NCI-H187 (cell line): ENCODE measurements around the gene SETBP1.

Source experiments
- DNase-seq, 2 experiments: peaks; one replicate each; lab custom pipeline; 2025; lab: John Stamatoyannopoulos, UW

The SETBP1 gene

DNA sequence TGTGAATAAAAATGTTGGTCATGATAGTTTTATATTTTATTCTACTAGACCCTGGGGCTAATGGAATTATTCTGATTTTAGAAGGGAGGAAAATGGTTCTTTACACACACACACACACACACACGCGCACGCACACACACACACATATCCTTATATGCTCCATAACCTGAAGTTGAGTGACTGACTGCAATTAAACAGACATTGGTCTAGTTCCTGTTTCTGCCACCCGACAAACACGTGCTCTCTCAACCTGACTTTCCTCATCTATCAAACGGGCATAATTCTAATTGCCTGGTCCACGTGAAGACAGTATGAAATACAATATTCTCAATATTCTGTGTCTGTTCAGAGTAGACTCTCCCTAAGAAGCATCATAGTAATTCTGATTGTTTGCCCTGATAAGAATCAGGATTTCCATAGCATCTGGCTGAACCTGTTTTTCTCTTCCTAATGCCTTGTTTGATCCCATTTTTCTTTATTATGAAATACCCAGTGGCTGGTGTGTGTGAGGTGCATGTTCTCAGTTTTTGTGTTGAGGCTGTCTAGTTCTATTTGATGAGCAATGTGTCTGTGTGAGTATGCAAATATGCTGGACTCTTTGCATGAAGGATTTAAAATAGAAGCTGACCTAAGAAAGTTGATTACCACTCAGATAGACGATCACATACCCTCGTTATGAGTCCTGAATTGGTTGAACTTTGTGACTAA, 51.0 kb downstream of the SETBP1 start:
- DNase-seq, result no peak

DNA sequence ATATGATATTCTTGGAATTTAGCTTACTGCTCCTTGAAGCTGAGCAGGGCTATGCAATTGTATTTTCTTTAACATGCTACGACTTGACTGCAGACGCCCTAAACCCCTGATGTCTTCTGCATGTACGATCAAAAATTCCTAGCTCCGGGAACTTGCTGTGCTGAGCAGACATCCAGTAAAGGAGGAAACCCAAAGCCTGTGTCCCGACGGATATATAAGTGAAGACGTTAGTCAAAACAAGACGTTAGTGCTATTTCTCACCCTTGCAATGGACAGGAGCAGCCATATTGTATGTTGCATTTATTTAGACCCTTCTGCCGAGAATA, 51.5 kb downstream of the SETBP1 start:
- no peak for DNase-seq

DNA sequence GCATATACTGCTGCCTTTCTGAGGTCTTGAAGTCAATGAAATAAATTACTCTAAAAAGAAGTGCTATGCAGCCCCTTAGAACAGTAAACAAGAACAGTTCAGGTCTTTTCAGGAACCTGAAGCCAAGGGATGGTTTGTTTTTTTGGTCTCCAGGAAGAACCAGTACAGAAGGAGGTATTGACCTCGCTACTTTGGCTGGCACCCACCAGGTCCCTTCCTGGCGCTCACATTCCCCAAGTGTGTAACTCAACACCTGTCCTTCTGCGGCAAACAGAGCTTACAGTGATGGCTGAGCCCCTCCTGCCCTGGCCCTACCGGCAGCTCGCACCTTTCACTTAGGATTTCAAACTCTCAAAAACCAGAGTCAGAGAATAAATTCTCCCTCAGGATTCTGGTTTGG, 51.9 kb downstream of the SETBP1 start:
- DNase-seq, result peak in 1 of 2 experiments; percentile 1

DNA sequence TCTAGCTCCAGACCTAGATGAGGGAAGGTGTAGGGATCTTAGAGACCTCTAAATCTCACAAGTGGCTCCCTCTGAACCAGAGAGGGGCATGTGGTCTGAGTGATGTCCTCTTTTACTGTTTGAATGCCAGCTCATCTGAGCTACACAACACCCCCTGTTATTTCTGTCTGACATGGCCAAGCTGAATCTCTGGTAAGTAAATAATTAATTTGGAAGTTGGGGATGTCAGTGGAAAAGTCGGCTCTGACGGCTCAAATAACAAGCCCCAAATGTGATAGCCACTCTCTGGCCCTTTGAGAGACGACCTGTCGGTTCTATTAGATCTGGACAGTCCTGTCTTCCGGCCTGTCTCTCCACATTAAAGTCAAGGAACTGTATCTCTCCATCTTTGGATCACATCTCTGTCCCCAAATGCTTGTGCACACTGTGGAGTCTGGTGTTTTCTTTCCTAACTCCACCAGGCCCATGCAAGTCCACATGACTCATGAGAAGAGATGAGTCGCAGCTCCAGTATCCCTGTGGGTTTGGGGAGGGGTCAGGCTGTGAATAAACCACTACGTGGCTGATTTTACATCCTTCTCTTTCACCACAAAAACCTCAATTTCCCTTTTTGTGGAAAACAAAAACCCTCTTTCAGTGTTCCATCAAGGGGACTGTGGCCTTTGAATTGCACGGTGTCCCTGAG, 52.5 kb downstream of the SETBP1 start:
- DNase-seq, result no peak

- no peak for DNase-seq
These were observed 53.2 kb downstream of the SETBP1 start for GRCh38 chr18:44733754-44734465.

DNA sequence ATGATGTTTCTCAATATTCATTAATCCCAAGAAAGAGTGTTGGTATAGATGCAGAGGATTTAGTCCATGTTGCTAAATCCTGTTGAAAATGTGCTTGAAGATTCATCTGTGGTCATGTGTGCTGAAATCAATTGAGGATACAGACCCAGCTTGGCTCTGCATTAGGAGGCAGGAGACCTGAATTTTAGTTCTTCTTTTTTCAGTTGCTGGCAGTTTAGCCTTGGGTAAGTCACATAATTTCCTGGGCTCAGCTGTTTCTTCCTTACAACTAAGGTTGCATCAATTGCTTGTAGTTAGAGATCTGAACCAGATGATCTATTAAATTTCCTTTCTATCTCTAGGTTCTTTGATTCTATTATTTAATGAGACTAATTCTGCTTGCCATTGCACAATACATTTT, 54.4 kb downstream of the SETBP1 start:
- DNase-seq, result no peak

DNA sequence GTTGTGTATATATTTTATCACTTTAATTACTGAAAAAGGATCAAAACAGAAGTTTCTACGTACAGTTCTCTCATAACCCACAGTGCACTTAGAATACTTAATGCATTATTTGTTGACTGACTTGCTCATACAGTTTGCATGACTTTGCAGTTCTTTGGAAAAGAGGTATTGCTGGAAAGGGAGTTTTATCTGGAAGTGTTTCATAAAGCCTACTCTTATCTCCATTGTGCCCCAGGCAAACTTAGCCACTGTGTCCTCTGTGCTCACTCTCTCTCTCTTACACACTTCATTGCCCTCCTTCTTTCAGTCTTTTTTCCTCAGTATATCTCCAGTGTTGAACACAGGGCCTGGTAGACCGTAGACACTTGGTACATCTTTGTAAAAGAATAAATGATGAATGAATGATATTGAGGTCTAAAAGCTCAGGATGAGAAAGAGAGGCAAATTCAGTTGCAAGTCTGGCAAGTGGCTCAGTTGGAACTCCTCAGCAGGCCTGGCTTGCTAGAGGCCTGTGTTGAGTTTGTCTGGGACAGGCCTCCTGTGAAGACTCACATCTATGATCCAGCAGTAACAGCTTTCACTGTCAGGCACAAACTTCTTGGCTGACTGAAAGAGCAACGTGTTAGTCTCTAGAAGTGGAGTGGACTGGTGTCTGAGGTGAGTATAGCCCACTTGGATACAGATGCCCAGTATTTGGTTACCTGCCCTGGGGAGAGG, 56.1 kb downstream of the SETBP1 start:
- DNase-seq, result no peak

DNA sequence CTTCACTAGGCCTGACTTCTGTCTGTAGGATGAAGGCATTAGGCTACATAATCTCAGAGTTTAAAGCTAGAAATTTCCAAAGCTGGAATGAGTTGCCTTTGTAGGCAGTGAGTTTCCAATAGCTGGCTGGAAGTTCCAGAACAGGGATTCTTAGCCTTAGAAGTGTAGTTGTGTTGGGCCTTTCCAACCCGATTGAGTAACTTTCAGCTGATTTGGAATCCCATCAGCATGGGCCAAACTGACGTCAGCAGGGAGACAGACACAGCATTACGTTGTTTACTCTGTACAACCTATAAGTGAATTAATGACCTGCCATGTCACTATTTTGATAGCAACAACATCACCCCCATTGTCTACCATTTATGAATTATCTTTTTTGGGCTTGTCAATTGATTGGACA, 56.9 kb downstream of the SETBP1 start:
- no peak for DNase-seq

DNA sequence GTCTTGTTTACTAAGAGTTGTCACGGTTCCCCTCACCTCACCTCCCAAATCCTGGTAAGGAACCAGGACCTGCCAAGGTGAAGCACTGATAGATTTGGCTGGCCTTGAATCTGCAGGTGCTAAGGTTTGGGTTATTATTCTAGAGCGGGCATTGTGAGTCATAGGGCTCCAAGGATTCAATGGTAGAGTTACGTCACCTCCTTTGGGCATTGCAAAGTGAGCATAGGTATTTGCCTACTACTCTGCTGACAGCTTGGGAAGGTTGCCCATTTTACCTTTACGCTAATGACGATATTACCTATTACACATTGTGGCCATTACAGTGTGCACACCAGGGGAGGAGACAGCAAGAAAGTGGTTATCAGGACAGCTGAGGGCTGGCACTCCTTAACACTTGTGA, 59.3 kb downstream of the SETBP1 start:
- no peak for DNase-seq

- DNase-seq, result no peak
These were observed 60.4 kb downstream of the SETBP1 start for GRCh38 chr18:44741085-44741484.

GRCh38 chr18:44741511-44741910, 60.8 kb downstream of the SETBP1 start:
- no peak for DNase-seq

GRCh38 chr18:44742126-44742525, 61.4 kb downstream of the SETBP1 start:
- DNase-seq, result no peak

GRCh38 chr18:44742718-44743311, 62.1 kb downstream of the SETBP1 start:
- DNase-seq, result no peak

DNA sequence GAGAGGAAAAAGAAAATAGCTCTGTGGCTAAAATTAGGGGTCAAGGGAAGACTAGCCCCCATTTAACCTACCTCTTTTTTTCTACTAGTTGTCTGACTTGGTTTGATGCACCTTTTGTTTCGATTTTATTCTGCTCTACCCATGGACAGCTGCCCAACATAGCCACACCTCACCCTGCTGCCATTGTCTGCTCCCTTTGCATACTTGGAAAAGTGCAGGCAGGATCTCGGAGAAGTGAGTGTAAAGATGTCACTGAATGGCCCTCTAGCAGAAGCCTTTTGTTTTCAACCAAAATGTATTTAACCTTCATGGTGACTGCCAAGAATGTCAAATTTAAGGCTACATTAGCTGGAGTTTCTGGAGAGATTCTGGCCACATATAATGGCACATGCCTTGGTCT, 62.9 kb downstream of the SETBP1 start:
- no peak for DNase-seq

GRCh38 chr18:44744161-44745121, 63.8 kb downstream of the SETBP1 start:
- DNase-seq, result no peak

DNA sequence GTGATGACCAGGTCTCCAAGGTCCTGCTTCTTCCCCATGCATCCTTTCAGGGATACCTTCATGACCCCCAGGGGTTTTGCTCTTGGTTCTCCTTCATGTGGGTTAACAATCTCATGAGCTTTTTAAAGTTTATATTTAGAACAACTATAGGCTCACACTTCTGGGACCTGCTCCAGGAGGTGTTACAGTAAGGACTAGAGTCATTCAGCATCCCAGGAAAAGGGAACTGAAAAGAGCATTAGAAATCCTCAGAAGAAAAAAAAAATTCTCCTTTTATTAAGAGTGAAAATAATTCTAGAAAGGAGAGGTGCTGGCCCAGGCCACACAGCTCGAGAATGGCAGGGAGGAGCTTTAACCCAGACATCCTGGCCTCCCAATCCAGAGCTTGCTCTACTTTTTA, 66.5 kb downstream of the SETBP1 start:
- DNase-seq, result no peak

DNA sequence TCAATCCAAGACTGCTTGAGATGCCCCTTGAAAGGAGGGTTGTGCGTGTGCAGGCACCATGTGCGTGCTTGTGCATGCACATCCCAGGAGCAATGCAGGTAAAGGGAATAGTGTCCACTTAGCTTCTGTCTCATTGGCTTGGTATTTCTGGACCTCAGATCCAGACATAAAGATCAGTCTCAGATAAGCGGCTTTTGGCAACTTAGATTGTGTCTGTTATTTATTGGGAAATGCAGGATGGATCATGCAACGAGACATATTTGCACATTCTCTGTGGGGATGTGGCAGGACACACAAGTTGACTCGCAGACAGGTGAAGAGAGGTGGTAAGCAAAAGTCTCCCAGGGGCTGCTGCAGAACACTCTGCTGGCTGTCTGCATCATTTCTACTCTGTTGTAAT, 67.9 kb downstream of the SETBP1 start:
- DNase-seq, result no peak

- no peak for DNase-seq
These were observed 70.1 kb downstream of the SETBP1 start for GRCh38 chr18:44750774-44751173.

- DNase-seq, result no peak
These were observed 73.9 kb downstream of the SETBP1 start for GRCh38 chr18:44754567-44754966.

GRCh38 chr18:44758861-44759631, 78.4 kb downstream of the SETBP1 start:
- no peak for DNase-seq
